ENCODE data around the gene PI4KA.
"Not testable (repeated sequence)": the region's sequence is repeated elsewhere in the genome, so short reads cannot be mapped to it uniquely, and the experiment has no call there.

The PI4KA gene

GRCh38 chr22:20672082-20672424 is 186.6 kb downstream of the PI4KA start:
- Mint-ChIP-seq H3K4me3 (no peak overlapping the region), H3K4me1 (ENCODE audit: low read depth) (no peaks in the 10 kb centered on the region), H3K27me3 (ENCODE audit: low read depth) (peaks cover 45% of the 10 kb centered on the region), H3K27ac (no peak overlapping the region), H3K9me3 (no peaks in the 10 kb centered on the region), H3K36me3 (ENCODE audit: low read depth) (no peaks in the 10 kb centered on the region)
- no peak for DNase-seq (ENCODE audit: low spot score)

GRCh38 chr22:20671409-20672081 is 187.1 kb downstream of the PI4KA start:
- Mint-ChIP-seq H3K4me3 (no peak overlapping the region), H3K4me1 (ENCODE audit: low read depth) (no peaks in the 10 kb centered on the region), H3K27ac (no peak overlapping the region), H3K27me3 (ENCODE audit: low read depth) (peaks cover 40% of the 10 kb centered on the region), H3K9me3 (no peaks in the 10 kb centered on the region), H3K36me3 (ENCODE audit: low read depth) (no peaks in the 10 kb centered on the region)
- DNase-seq (ENCODE audit: low spot score): no peak

- DNase-seq (ENCODE audit: low spot score); H3K9me3 Mint-ChIP-seq; H3K27ac Mint-ChIP-seq; H3K4me3 Mint-ChIP-seq; H3K36me3 Mint-ChIP-seq (ENCODE audit: low read depth); H3K4me1 Mint-ChIP-seq (ENCODE audit: low read depth): not testable (repeated sequence)
- peaks cover 33% of the 10 kb centered on the region for H3K27me3 Mint-ChIP-seq (ENCODE audit: low read depth)
These were observed 188.0 kb downstream of the PI4KA start for GRCh38 chr22:20670457-20671261.

DNA sequence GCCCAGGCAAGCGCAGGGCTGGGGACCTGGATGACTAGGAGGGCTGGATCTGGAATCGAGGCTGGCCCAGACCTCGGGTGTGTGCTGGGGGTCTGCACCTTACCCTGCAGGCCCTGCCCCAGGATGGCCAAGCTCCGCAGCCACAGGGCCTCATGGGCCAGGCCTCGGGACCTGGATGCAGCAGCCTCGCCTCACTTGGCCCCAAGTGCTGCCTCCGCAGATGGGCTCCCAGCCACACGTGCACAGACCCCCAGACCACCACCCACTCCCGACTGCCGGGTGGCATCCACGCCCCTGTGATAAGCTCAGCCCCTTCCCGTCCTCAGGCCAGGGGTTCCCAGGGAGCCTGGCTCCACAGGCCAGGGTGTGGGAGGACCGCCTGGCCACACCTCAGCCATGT is 188.7 kb downstream of the PI4KA start:
- H3K9me3 Mint-ChIP-seq; H3K36me3 Mint-ChIP-seq (ENCODE audit: low read depth); H3K4me3 Mint-ChIP-seq; H3K4me1 Mint-ChIP-seq (ENCODE audit: low read depth); H3K27ac Mint-ChIP-seq; DNase-seq (ENCODE audit: low spot score): not testable (repeated sequence)
- H3K27me3 Mint-ChIP-seq (ENCODE audit: low read depth): peaks cover 26% of the 10 kb centered on the region

- H3K27ac Mint-ChIP-seq: not testable (repeated sequence)
These were observed 189.1 kb downstream of the PI4KA start for GRCh38 chr22:20669471-20669870.

DNA sequence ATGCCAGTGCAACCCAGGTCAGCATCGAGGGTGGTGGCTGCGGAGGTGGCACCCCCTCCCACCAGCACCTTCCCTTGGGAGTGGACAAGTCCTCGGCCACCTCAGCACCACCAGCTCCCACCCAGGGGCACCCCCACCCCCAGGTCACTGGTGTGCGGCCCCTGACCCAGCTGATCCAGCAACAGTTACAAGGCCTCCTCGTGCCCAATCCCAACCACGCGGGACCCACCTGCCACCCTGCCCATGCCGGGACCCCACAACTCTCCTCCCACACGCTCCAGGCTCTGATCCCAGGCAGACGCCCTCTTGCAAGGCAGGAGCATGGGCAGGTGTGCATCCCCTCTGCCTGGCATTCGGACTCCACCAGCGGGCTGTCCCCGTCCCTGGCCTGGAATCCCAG is 189.8 kb downstream of the PI4KA start:
- H3K4me1 Mint-ChIP-seq (ENCODE audit: low read depth); H3K4me3 Mint-ChIP-seq; H3K9me3 Mint-ChIP-seq; H3K36me3 Mint-ChIP-seq (ENCODE audit: low read depth); H3K27ac Mint-ChIP-seq; DNase-seq (ENCODE audit: low spot score): not testable (repeated sequence)
- peaks cover 21% of the 10 kb centered on the region for H3K27me3 Mint-ChIP-seq (ENCODE audit: low read depth)

More at GRCh38 chr22:20669471-20669870, 189.1 kb downstream of the PI4KA start:
- H3K4me1 Mint-ChIP-seq (ENCODE audit: low read depth); H3K36me3 Mint-ChIP-seq (ENCODE audit: low read depth); DNase-seq (ENCODE audit: low spot score); H3K9me3 Mint-ChIP-seq; H3K4me3 Mint-ChIP-seq: not testable (repeated sequence)
- peaks cover 26% of the 10 kb centered on the region for H3K27me3 Mint-ChIP-seq (ENCODE audit: low read depth)

DNA sequence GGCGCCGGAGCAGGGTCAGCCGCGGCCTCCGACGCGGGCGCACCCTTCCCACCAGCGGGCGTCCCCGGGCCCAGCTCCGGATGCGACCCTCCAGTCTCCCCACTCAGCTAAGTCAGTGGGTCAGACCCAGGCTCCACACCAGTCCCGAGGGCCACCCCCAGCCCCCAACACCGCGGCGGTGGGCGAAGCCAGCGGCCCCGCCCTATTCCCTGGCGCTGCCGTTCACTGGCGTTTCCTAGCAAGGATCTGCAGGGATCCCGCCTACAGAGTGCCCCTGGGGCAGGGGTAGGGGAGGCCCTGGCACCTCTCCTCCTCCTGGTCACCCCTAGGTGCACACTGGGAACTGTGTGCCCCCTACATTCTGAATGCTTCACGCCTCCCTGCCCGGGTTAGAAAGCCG is 190.4 kb downstream of the PI4KA start:
- H3K27ac Mint-ChIP-seq; H3K9me3 Mint-ChIP-seq; H3K4me1 Mint-ChIP-seq (ENCODE audit: low read depth); H3K36me3 Mint-ChIP-seq (ENCODE audit: low read depth); DNase-seq (ENCODE audit: low spot score); H3K4me3 Mint-ChIP-seq: not testable (repeated sequence)
- peaks cover 19% of the 10 kb centered on the region for H3K27me3 Mint-ChIP-seq (ENCODE audit: low read depth)

- H3K27me3 Mint-ChIP-seq (ENCODE audit: low read depth): peaks cover 18% of the 10 kb centered on the region
- not testable (repeated sequence) for H3K4me3 Mint-ChIP-seq; H3K9me3 Mint-ChIP-seq; DNase-seq (ENCODE audit: low spot score); H3K4me1 Mint-ChIP-seq (ENCODE audit: low read depth); H3K27ac Mint-ChIP-seq; H3K36me3 Mint-ChIP-seq (ENCODE audit: low read depth)
These were observed 191.1 kb downstream of the PI4KA start for GRCh38 chr22:20667548-20667947.

- Mint-ChIP-seq H3K4me3 (no peak overlapping the region), H3K9me3 (peaks cover 8% of the 10 kb centered on the region), H3K27ac (no peak overlapping the region), H3K36me3 (ENCODE audit: low read depth) (no peaks in the 10 kb centered on the region), H3K4me1 (ENCODE audit: low read depth) (no peaks in the 10 kb centered on the region), H3K27me3 (ENCODE audit: low read depth) (peaks cover 14% of the 10 kb centered on the region)
- no peak for DNase-seq (ENCODE audit: low spot score)
These were observed 192.1 kb downstream of the PI4KA start for GRCh38 chr22:20666560-20666959.

GRCh38 chr22:20664594-20664959 is 194.0 kb downstream of the PI4KA start:
- Mint-ChIP-seq H3K9me3 (peaks cover 8% of the 10 kb centered on the region), H3K4me1 (ENCODE audit: low read depth) (no peaks in the 10 kb centered on the region), H3K27ac (no peak overlapping the region), H3K4me3 (no peak overlapping the region), H3K36me3 (ENCODE audit: low read depth) (no peaks in the 10 kb centered on the region), H3K27me3 (ENCODE audit: low read depth) (peaks cover 25% of the 10 kb centered on the region)
- DNase-seq (ENCODE audit: low spot score): no peak

- Mint-ChIP-seq H3K4me3 (no peak overlapping the region), H3K9me3 (peaks cover 8% of the 10 kb centered on the region), H3K27ac (no peak overlapping the region), H3K4me1 (ENCODE audit: low read depth) (no peaks in the 10 kb centered on the region), H3K36me3 (ENCODE audit: low read depth) (no peaks in the 10 kb centered on the region), H3K27me3 (ENCODE audit: low read depth) (peaks cover 30% of the 10 kb centered on the region)
- DNase-seq (ENCODE audit: low spot score): no peak
These were observed 194.5 kb downstream of the PI4KA start for GRCh38 chr22:20663941-20664593.

DNA sequence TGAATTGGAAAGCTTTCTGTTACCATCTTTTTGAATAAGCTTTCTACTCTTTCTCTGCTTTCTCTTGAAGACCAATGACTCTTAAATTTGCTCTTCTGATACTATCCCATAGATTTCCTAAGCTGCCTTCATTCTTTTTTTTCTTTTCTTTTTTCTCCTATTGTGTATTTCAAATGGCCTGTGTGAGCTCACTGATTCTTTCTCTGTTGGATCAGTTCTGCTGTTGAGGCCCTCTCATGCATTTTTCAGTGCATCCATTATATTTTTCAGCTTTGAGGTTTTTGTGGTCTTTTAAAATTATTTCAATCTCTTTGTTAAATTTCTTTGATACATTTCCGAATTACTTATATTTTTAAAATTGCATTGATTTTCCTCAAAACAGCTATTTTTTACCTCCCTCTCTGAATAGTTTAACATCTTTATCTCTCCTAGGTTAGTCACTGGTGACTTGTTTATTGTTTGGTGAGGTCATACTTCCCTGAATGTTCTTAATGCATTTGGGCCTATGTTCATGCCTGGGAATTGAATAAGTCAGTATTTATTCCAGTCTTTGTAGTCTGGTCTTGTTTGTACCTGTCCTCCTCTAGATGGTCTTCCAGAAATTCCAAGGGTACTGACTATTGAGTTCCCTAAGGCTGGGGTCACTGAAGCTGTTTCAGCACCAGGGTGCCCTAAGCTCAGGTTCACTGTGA is 195.3 kb downstream of the PI4KA start:
- H3K4me1 Mint-ChIP-seq (ENCODE audit: low read depth): no peaks in the 10 kb centered on the region
- H3K4me3 Mint-ChIP-seq: no peak overlapping the region
- peaks cover 37% of the 10 kb centered on the region for H3K27me3 Mint-ChIP-seq (ENCODE audit: low read depth)
- DNase-seq (ENCODE audit: low spot score): no peak
- H3K36me3 Mint-ChIP-seq (ENCODE audit: low read depth): no peaks in the 10 kb centered on the region
- peaks cover 8% of the 10 kb centered on the region for H3K9me3 Mint-ChIP-seq
- no peak overlapping the region for H3K27ac Mint-ChIP-seq

DNA sequence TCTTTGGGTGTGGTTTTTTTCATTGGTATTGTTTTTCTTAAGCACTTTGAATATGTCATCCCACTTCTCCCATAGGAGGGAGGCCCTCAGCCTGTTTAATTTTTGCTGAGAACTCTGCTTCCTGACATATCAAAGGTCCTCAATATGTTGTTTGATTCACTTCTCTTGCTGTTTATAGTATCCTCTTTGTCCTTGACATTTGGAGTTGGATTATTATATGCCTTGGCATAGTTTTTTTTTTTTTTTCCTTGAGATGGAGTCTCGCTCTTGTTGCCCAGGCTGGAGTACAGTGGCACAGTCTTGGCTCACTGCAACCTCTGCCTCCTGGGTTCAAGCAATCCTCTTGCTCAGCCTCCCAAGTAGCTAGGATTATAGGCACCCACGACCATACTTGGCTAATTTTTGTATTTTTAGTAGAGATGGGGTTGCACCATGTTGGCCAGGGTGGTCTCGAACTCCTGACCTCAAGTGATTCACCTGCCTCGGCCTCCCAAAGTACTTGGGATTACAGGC is 196.0 kb downstream of the PI4KA start:
- not testable (repeated sequence) for DNase-seq (ENCODE audit: low spot score); H3K36me3 Mint-ChIP-seq (ENCODE audit: low read depth); H3K4me1 Mint-ChIP-seq (ENCODE audit: low read depth); H3K9me3 Mint-ChIP-seq; H3K4me3 Mint-ChIP-seq; H3K27ac Mint-ChIP-seq
- peaks cover 42% of the 10 kb centered on the region for H3K27me3 Mint-ChIP-seq (ENCODE audit: low read depth)

GRCh38 chr22:20661473-20661872 is 197.1 kb downstream of the PI4KA start:
- Mint-ChIP-seq H3K27me3 (ENCODE audit: low read depth) (peaks cover 48% of the 10 kb centered on the region), H3K9me3 (peaks cover 8% of the 10 kb centered on the region), H3K4me3 (no peak overlapping the region)

More at GRCh38 chr22:20661473-20661872, 197.1 kb downstream of the PI4KA start:
- DNase-seq (ENCODE audit: low spot score): no peak
- Mint-ChIP-seq H3K27ac (no peak overlapping the region), H3K36me3 (ENCODE audit: low read depth) (no peaks in the 10 kb centered on the region), H3K4me1 (ENCODE audit: low read depth) (no peaks in the 10 kb centered on the region)
